Measurements from ENCODE around the gene LAMB3. TPM values are rescaled to one million over a fixed set of nuclear protein-coding genes. Genes with fewer than 3 reads are reported as not detected.

Gene LAMB3
- total and polyA plus RNA-seq, 10 of the 15 experiments (the other 5 are each of a cell fraction or from before 2014, with no cell fraction given) = 0.04 to 1.8 (median 0.10) TPM; not detected in 1

DNA sequence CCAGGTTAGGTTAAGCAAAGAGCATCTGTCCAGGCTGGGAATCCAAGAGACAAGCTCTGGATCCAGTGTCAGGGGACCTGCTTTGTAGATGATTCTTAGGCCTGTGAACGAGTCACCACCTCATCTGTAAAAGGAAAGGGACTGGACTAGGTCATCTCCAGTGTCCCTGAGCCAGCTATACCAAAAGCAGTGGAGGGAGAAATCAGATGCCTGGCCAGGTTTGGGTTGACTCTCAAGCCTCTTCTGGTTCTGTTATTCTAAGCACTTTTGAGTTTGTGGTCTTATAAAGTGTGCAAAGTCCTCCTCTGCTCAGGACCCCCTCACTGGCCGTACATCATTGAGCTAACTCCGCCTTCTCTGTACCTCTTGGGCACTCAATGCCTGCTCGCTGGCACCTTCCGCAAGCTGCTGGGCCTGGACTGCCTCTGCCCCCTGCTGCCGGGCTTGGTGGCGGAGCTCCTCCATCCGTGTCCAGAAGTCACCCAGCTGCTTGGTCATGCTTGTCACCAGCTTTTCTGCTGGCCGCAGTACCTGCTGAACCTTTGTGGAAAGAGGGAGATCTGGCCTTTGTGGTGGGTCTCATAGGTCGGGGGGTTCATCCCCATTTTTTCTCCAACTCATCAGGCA is 35.1 kb downstream of the LAMB3 start:
- Histone ChIP-seq H3K27me3 (replicated peaks in 1 of 2; ENCODE audit: control insufficient read depth in 2 of 2, insufficient read depth in 2 of 2, low read length in 1 of 2) (peaks cover 1 to 7% of the 10 kb centered on the region in 2 experiments; a peak in 3 of 4 replicates), H3K36me3 (ENCODE audit: control insufficient read depth in 2 of 2, insufficient read depth in 2 of 2, low read length in 1 of 2) (no peaks in the 10 kb centered on the region), H3K4me1 (ENCODE audit: control insufficient read depth, insufficient read depth, low read length) (no peaks in the 10 kb centered on the region), H3K4me2 (ENCODE audit: control insufficient read depth, insufficient read depth) (no peak overlapping the region), H3K9ac (ENCODE audit: control insufficient read depth, insufficient read depth, low read length) (no peak overlapping the region), H4K20me1 (ENCODE audit: control insufficient read depth, insufficient read depth) (no peaks in the 10 kb centered on the region), H3K4me3 (no peak overlapping the region), H3K9me3 (replicated peaks; ENCODE audit: control insufficient read depth, insufficient read depth, low read length) (no peaks in the 10 kb centered on the region), H3K27ac (ENCODE audit: control insufficient read depth, insufficient read depth) (no peak overlapping the region), H3K79me2 (ENCODE audit: control insufficient read depth, insufficient read depth, low read length) (no peaks in the 10 kb centered on the region), H2AFZ (ENCODE audit: control insufficient read depth, low read depth, low read length) (no peak overlapping the region)
- FAIRE-seq (no peak), ATAC-seq (no peak), DNase-seq (ENCODE audit: low read depth, low spot score) (no peak)
- WGBS (ENCODE audit: insufficient coverage, insufficient replicate concordance, low lambda C conversion rate, missing lambda C conversion rate) = 36% methylated on average over 10 of the region's 10 CpGs
- ChIA-PET CTCF (interaction anchor here (1.2 to 2.6 kb wide), 3 partner anchors 10 to 15 kb away, joined by 3 to 14 read pairs (median 10); no protein-coding TSS in a partner anchor), RAD21 (ENCODE audit: unreplicated experiment) (interaction anchor here (1.1 kb wide), 1 partner anchor 9 kb away, joined by 5 read pairs; no protein-coding TSS in a partner anchor), SMC1A (ENCODE audit: uncharacterized antibody, unreplicated experiment) (interaction anchor here (0.9 to 1.8 kb wide), 3 partner anchors 9 to 134 kb away, joined by 3 to 7 read pairs (median 3); no protein-coding TSS in a partner anchor), POLR2A (no interaction called here)
- in situ Hi-C loops (cut with MboI) = no loop called here
- TF ChIP-seq RBBP5 (conservative IDR thresholded peaks at IDR 0.05) (no peak), USF1 (IDR thresholded peaks at IDR 0.05; ENCODE audit: borderline replicate concordance, extremely low read length, insufficient read depth, low read depth, low read length) (no peak)
- intact Hi-C loops (cut with micrococcal nuclease; ENCODE audit: unreplicated experiment) = no loop called here
- no TSS peak for BruUV-seq (replicated peaks)

GRCh38 chr1:209616366-209617046 is 35.7 kb downstream of the LAMB3 start:
- intact Hi-C loops (cut with micrococcal nuclease; ENCODE audit: unreplicated experiment) (no loop called here), in situ Hi-C loops (cut with MboI) (no loop called here)
- FAIRE-seq = no peak
- Histone ChIP-seq H2AFZ (ENCODE audit: control insufficient read depth, low read depth, low read length) (no peak overlapping the region), H4K20me1 (ENCODE audit: control insufficient read depth, insufficient read depth) (no peaks in the 10 kb centered on the region), H3K9ac (ENCODE audit: control insufficient read depth, insufficient read depth, low read length) (no peak overlapping the region), H3K4me2 (ENCODE audit: control insufficient read depth, insufficient read depth) (no peak overlapping the region), H3K36me3 (ENCODE audit: control insufficient read depth in 2 of 2, insufficient read depth in 2 of 2, low read length in 1 of 2) (no peaks in the 10 kb centered on the region), H3K4me1 (ENCODE audit: control insufficient read depth, insufficient read depth, low read length) (no peaks in the 10 kb centered on the region), H3K9me3 (replicated peaks; ENCODE audit: control insufficient read depth, insufficient read depth, low read length) (no peaks in the 10 kb centered on the region), H3K27me3 (replicated peaks in 1 of 2; ENCODE audit: control insufficient read depth in 2 of 2, insufficient read depth in 2 of 2, low read length in 1 of 2) (peaks cover 1 to 7% of the 10 kb centered on the region in 2 experiments; a peak in 3 of 4 replicates), H3K79me2 (ENCODE audit: control insufficient read depth, insufficient read depth, low read length) (no peaks in the 10 kb centered on the region), H3K4me3 (no peak overlapping the region), H3K27ac (ENCODE audit: control insufficient read depth, insufficient read depth) (no peak overlapping the region)
- no peak for ATAC-seq
- POLR2A ChIA-PET = interaction anchor here (1.1 kb wide), 1 partner anchor 9 kb away, joined by 4 read pairs; no protein-coding TSS in a partner anchor
- 40% methylated on average over 5 of the region's 5 CpGs for WGBS (ENCODE audit: insufficient coverage, insufficient replicate concordance, low lambda C conversion rate, missing lambda C conversion rate)
- CTCF ChIA-PET = interaction anchor here (2.2 to 2.6 kb wide), 2 partner anchors 11 to 15 kb away, joined by 10 to 16 read pairs; no protein-coding TSS in a partner anchor
- no TSS peak for BruUV-seq (replicated peaks)
- SMC1A ChIA-PET (ENCODE audit: uncharacterized antibody, unreplicated experiment) = interaction anchor here (0.8 to 1.8 kb wide), 5 partner anchors 8 to 135 kb away, joined by 3 to 7 read pairs (median 3); no protein-coding TSS in a partner anchor
- no peak for DNase-seq (ENCODE audit: low read depth, low spot score)
- RAD21 ChIA-PET (ENCODE audit: unreplicated experiment) = interaction anchor here (1.0 to 1.1 kb wide), 2 partner anchors 8 to 15 kb away, joined by 3 to 5 read pairs; no protein-coding TSS in a partner anchor
- TF ChIP-seq ESRRA (IDR thresholded peaks at IDR 0.05; ENCODE audit: low read length) = no peak
- TF ChIP-seq TBL1XR1 (IDR thresholded peaks at IDR 0.05; ENCODE audit: low read depth, low read length) = no peak
- TF ChIP-seq CHD2 (IDR thresholded peaks at IDR 0.05; ENCODE audit: borderline replicate concordance, low read depth, low read length) = no peak
- TF ChIP-seq, protein P1, sequence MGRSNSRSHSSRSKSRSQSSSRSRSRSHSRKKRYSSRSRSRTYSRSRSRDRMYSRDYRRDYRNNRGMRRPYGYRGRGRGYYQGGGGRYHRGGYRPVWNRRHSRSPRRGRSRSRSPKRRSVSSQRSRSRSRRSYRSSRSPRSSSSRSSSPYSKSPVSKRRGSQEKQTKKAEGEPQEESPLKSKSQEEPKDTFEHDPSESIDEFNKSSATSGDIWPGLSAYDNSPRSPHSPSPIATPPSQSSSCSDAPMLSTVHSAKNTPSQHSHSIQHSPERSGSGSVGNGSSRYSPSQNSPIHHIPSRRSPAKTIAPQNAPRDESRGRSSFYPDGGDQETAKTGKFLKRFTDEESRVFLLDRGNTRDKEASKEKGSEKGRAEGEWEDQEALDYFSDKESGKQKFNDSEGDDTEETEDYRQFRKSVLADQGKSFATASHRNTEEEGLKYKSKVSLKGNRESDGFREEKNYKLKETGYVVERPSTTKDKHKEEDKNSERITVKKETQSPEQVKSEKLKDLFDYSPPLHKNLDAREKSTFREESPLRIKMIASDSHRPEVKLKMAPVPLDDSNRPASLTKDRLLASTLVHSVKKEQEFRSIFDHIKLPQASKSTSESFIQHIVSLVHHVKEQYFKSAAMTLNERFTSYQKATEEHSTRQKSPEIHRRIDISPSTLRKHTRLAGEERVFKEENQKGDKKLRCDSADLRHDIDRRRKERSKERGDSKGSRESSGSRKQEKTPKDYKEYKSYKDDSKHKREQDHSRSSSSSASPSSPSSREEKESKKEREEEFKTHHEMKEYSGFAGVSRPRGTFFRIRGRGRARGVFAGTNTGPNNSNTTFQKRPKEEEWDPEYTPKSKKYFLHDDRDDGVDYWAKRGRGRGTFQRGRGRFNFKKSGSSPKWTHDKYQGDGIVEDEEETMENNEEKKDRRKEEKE (IDR thresholded peaks at IDR 0.05) = no peak
- no peak for TF ChIP-seq FOXK2 (IDR thresholded peaks at IDR 0.05)
- TF ChIP-seq SPI1 (IDR thresholded peaks at IDR 0.05; ENCODE audit: borderline replicate concordance, insufficient read depth, low read depth, low read length) = no peak
- no peak for TF ChIP-seq RAD21 (IDR thresholded peaks at IDR 0.05; ENCODE audit: insufficient read depth, low read depth, low read length)
- no peak for TF ChIP-seq MTA3 (IDR thresholded peaks at IDR 0.05; ENCODE audit: borderline replicate concordance, low read length)
